Liver (tissue), 3 donors: Measurements from ENCODE around the gene NT5M.

ENCODE experiments used
- CTCF ChIP-seq: fragments of 150-350 bp; IDR thresholded peaks from 2 replicates; pipeline ENCODE4 v1.5.1; 2017; ENCODE audit warnings: improper control_type of control experiment, low read depth, low read length; ENCODE audit not compliant: missing input control
- FOXA1 ChIP-seq: IDR thresholded peaks from 2 replicates; pipeline ENCODE4 v1.6.1; 2016; ENCODE audit warnings: antibody characterized with exemption
- HNF4A ChIP-seq, 2 donors: conservative IDR thresholded peaks; 2 replicates each; pipeline ENCODE4 v1.6.1; 2016; ENCODE audit warnings: antibody characterized with exemption in 2 of 2, mild to moderate bottlenecking in 2 of 2
- RAD21 ChIP-seq, 2 donors: IDR thresholded peaks; 2 replicates each; pipeline ENCODE4 v1.6.1; 2016; ENCODE audit warnings: antibody characterized with exemption in 2 of 2, mild to moderate bottlenecking in 2 of 2
- YY1 ChIP-seq: IDR thresholded peaks from 2 replicates; pipeline ENCODE4 v1.6.1; 2016; ENCODE audit warnings: antibody characterized with exemption, mild to moderate bottlenecking
- donor health status: healthy.
- donor health status: healthy.

DNA sequence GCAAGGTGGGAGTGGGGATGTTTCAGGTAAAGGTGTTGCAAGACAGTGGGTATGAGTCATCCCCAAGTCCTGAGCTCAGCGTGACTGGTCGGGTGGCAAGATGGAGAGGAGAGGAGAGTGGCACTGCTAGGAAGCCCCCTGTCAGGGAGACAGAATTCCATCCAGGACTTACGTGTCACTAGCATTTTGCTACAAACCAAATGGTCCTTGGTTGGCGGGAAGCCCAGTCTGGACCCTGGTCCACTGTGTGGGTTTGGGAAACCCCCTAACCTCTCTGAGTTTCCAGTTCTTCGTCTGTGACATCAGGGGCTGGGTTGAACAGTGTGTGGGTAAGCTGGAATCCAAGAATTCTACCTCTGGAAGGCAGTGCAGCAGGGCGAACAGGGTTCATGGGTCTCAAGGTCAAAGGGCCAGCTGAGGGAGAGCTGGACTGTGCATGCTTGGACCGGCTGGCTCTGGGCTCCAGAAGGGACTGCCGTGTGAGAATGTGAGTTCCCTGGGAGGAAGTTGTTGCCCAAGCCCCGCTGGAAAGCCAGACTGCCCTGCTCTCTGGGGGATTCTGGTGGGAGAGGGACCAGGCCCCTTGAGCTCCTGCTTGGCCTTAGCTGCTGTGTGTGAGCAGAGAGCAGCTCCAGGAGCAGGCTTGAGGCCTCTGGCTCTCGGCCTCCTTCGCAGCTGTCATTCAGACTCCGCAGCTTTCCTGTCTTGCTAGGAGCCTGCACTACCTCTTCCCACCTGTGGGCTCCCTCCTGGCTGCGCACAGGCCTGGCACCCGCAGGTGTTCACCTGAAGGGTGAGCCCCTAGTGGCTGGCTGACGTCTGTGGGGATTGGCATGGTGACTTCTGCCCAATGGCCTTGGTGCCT, 84.6 kb downstream of the NT5M start:
- TF ChIP-seq YY1 (no peak), RAD21 (IDR thresholded peaks at IDR 0.05) (peak in 1 of 2 donors; percentile 52), CTCF (peak; percentile 27), FOXA1 (no peak), HNF4A (conservative IDR thresholded peaks at IDR 0.05) (peak; percentile 77 to 91)
